ENCODE results near the gene TUFT1.

Gene TUFT1

GRCh38 chr1:151539321-151540020 is 638 bp upstream of the TUFT1 start:
- peak; percentile 42 for DNase-seq

GRCh38 chr1:151540982-151541377 is 871 bp downstream of the TUFT1 start:
- no peak for DNase-seq

- no peak for DNase-seq
Measured at GRCh38 chr1:151541752-151542151, 1.6 kb downstream of the TUFT1 start.

GRCh38 chr1:151542710-151543129 is 2.6 kb downstream of the TUFT1 start:
- DNase-seq, result no peak

GRCh38 chr1:151545542-151545941 is 5.4 kb downstream of the TUFT1 start:
- DNase-seq, result no peak

GRCh38 chr1:151546011-151546925 is 6.2 kb downstream of the TUFT1 start:
- DNase-seq, result no peak

GRCh38 chr1:151547119-151547899 is 7.2 kb downstream of the TUFT1 start:
- DNase-seq, result no peak

GRCh38 chr1:151547900-151548230 is 7.8 kb downstream of the TUFT1 start:
- DNase-seq, result no peak

- no peak for DNase-seq
Measured at GRCh38 chr1:151549199-151549598, 9.1 kb downstream of the TUFT1 start.

GRCh38 chr1:151553659-151554058 is 13.6 kb downstream of the TUFT1 start:
- no peak for DNase-seq

GRCh38 chr1:151556052-151556451 is 15.9 kb downstream of the TUFT1 start:
- DNase-seq, result no peak

- DNase-seq, result no peak
Measured at GRCh38 chr1:151562661-151563060, 22.6 kb downstream of the TUFT1 start.

GRCh38 chr1:151563376-151563775 is 23.3 kb downstream of the TUFT1 start:
- no peak for DNase-seq

GRCh38 chr1:151565502-151566189 is 25.5 kb downstream of the TUFT1 start:
- no peak for DNase-seq

- no peak for DNase-seq
Measured at GRCh38 chr1:151568626-151569088, 28.5 kb downstream of the TUFT1 start.

GRCh38 chr1:151570819-151571218 is 30.7 kb downstream of the TUFT1 start:
- DNase-seq, result no peak

GRCh38 chr1:151574575-151575529 is 34.7 kb downstream of the TUFT1 start:
- DNase-seq, result peak; percentile 66

- DNase-seq, result no peak
Measured at GRCh38 chr1:151577173-151577572, 37.1 kb downstream of the TUFT1 start.

- peak; percentile 17 for DNase-seq
Measured at GRCh38 chr1:151578941-151579340, 38.8 kb downstream of the TUFT1 start.

GRCh38 chr1:151579436-151580225 is 39.5 kb downstream of the TUFT1 start:
- DNase-seq, result no peak

- no peak for DNase-seq
Measured at GRCh38 chr1:151581451-151581850, 41.3 kb downstream of the TUFT1 start.
